Pancreas (tissue), 10 donors: ENCODE measurements around the gene NEMP1. TPM values are rescaled to one million over a fixed set of nuclear protein-coding genes. Genes with fewer than 3 reads are reported as not detected.
A peak's percentile ranks its signal among the peaks of the same experiment; 100 is the strongest.

ENCODE experiments used
- ATAC-seq, 4 donors: fragments of 200-7000 bp; cut with Tn5 transposase; one replicate each; pipeline versions ENCODE4 v1.8.0 to v1.9.1; 2020; ENCODE audit warnings: mild to moderate bottlenecking in 4 of 4, moderate library complexity in 4 of 4
- DNase-seq, 6 donors: peaks; one replicate each; pipeline ENCODE4 v3.0.0-alpha.2; 2020
- FAIRE-seq: peaks from 2 replicates; lab custom pipeline; 2012; peaks lifted over from hg19 to GRCh38; lab: Jason Lieb, UNC
- H3K27ac ChIP-seq, 4 donors: fragments of 200-600 bp; sonication (generic); 1 replicate in 3 of 4; 2 replicates in 1 of 4; pipeline versions ENCODE4 v1.5.0 to v1.8.0; 2020
- H3K27me3 ChIP-seq, 4 donors: fragments of 200-600 bp; one replicate each; pipeline ENCODE4 v1.8.0; 2021
- H3K36me3 ChIP-seq, 3 donors: fragments of 200-600 bp; sonication (generic) in 1 of 3; one replicate each; pipeline versions ENCODE4 v1.5.0 to v1.8.0; 2020 to 2021
- H3K4me1 ChIP-seq, 3 donors: fragments of 200-600 bp; one replicate each; pipeline ENCODE4 v1.8.0; 2021
- H3K4me3 ChIP-seq, 4 donors: fragments of 200-600 bp; sonication (generic) in 2 of 4; one replicate each; pipeline versions ENCODE4 v1.5.0 to v1.8.0; 2020 to 2021
- H3K9me3 ChIP-seq, 4 donors: fragments of 200-600 bp; one replicate each; pipeline ENCODE4 v1.8.0; 2021
- CTCF ChIP-seq, 4 donors: fragments of 200-600 bp; sonication (generic) in 3 of 4; IDR thresholded peaks; one replicate each; pipeline versions ENCODE4 v1.5.0 to v1.8.0; 2021; ENCODE audit warnings: antibody characterized with exemption in 4 of 4
- WGBS, 2 donors: extraction: QIAGEN DNeasy Blood & Tissue Kit; methylation state at CpG; one replicate each; pipeline ENCODE4 v1.1.7; 2013; 5-methylcytosine and 5-hydroxymethylcytosine counted together
- intact Hi-C, 3 donors: fragments of 100-400 bp; cut with DNase I; formaldehyde crosslinking; loops; one replicate each; pipeline versions ENCODE4 v1.11.1 to v1.14.2; 2022
- polyA plus RNA-seq, 2 donors: library from polyadenylated mRNA; stranded (reverse); fragments of 200-250 nt; gene quantifications; one replicate each; pipeline ENCODE4 v1.2.3, GENCODE V29; 2013
- total RNA-seq, 6 donors: library from RNA; stranded (reverse); fragmentation: NEBNext Ultra II Directional in 4 of 6; extraction: Animal tissue kit (Norgen Biotek cat#: 25700) in 4 of 6; gene quantifications; one replicate each; pipeline versions ENCODE4 v1.2.1 to v1.2.4, GENCODE V29; 2021 to 2023
- donor health status: healthy with polysubstance abuse.
- donor health status: DM: no; HTN: no; CAD: no; lungs with moderate emphysema.
- donor health status: DM: no; HTN: no; CAD: no.
- donor health status: control.
- donor health status: control.
- donor health status: Bipolar disorder and iron deficiency.
- donor health status: DM: yes; HTN: yes; CAD: no.
- donor health status: DM: no; HTN: no; CAD: no.
- donor health status: DM: no; HTN: no; CAD: no.
- donor health status: DM: yes; HTN: yes; CAD: no.

Gene NEMP1
- total and polyA plus RNA-seq, 8 donors, result 1.1 to 5.7 (median 3.4) TPM

DNA sequence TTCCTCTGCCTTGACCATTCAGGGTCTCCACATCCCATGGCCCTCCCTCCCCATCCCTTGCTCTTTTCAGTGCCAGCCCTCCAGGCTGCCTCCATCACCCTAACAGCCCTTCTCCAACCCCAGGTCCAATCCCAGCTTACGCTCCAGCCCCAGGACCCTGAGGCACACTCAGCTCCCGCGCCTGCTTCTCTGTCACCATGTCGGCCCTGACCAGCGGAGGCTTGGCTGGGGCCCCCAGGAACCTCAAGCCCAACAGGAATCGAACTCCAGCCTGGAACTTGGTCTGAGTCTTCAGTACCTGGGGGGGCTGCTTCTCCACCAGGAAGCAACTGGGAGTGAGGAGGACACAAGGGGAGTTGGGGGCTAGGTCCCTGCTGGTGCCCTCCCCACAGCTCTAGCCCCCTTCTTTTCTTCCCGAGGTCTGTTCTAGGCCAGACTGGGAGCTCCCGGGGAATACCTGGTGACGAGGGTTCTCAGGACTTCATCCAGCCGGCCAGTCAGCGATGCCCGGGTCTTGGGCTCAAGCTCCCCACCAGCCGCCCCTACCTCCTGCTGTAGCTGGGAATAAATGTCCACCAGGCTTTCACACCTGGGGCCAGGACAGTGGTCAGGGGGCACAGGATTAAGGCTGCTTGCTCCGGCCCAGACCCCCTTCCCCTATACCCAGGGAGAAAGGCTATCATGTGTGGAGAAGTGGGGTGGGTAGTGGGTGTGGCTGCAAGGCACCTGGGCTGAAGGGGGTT lies 26.6 kb upstream of the NEMP1 start:
- TF ChIP-seq CTCF (IDR thresholded peaks at IDR 0.05), result no peak
- Histone ChIP-seq H3K27ac (no peak overlapping the region), H3K27me3 (no peaks in the 10 kb centered on the region), H3K9me3 (no peaks in the 10 kb centered on the region), H3K4me1 (peaks cover 0 to 7% (median 0%) of the 10 kb centered on the region in 3 donors), H3K4me3 (no peak overlapping the region), H3K36me3 (peaks cover 0 to 10% (median 0%) of the 10 kb centered on the region in 3 donors)
- 93 to 95% methylated on average over 13 to 14 of the region's 14 CpGs for WGBS, 2 donors
- FAIRE-seq (no peak), DNase-seq (peak in 1 of 6 donors; percentile 54), ATAC-seq (no peak)
- intact Hi-C loops, result no loop called here

- no peak overlapping the region for H3K27ac ChIP-seq
- no peak overlapping the region for H3K4me3 ChIP-seq
- H3K27me3 ChIP-seq, result no peaks in the 10 kb centered on the region
- H3K36me3 ChIP-seq, result peaks cover 0 to 18% (median 0%) of the 10 kb centered on the region in 3 donors
- no peak for FAIRE-seq
- H3K4me1 ChIP-seq, result peaks cover 0 to 2% (median 0%) of the 10 kb centered on the region in 3 donors
- intact Hi-C loops, result no loop called here
- 94% methylated on average over 12 of the region's 12 CpGs for WGBS, 2 donors
- H3K9me3 ChIP-seq, result no peaks in the 10 kb centered on the region
- no peak for TF ChIP-seq CTCF (IDR thresholded peaks at IDR 0.05)
- no peak for DNase-seq
- no peak for ATAC-seq
These were observed 25.8 kb upstream of the NEMP1 start for GRCh38 chr12:57104292-57104910.

DNA sequence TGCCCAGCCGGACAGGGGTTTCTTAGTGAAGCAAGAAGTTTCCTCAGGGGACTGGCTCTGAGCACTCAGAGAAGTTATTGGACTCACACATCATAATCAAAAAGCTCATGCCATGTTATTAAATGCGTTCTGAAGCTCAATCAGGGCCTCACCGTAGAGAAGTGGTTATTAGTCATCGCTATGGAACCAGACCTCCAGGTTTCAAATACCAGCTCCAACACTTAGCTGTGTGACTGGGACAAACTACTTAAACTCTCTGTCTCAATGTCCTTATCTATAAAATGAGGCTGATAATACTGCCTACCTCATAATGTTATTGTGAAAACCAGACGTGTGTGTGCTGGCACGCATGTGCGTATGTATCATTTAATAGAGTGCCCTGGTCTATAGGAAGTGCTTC lies 25.3 kb upstream of the NEMP1 start:
- Histone ChIP-seq H3K9me3 (no peaks in the 10 kb centered on the region), H3K4me3 (no peak overlapping the region), H3K27ac (no peak overlapping the region), H3K27me3 (no peaks in the 10 kb centered on the region), H3K4me1 (no peaks in the 10 kb centered on the region), H3K36me3 (peaks cover 0 to 23% (median 0%) of the 10 kb centered on the region in 3 donors)
- ATAC-seq (no peak), DNase-seq (no peak), FAIRE-seq (no peak)
- intact Hi-C loops, result no loop called here
- TF ChIP-seq CTCF (IDR thresholded peaks at IDR 0.05), result no peak
- 88 to 89% methylated on average over 7 of the region's 7 CpGs for WGBS, 2 donors

GRCh38 chr12:57101892-57102695 lies 23.5 kb upstream of the NEMP1 start:
- WGBS, 2 donors, result 66 to 72% methylated on average over 15 of the region's 15 CpGs
- ATAC-seq, result peak; percentile 53 to 72 (median 62)
- no peak for DNase-seq
- intact Hi-C loops, result no loop called here
- Histone ChIP-seq H3K4me1 (no peaks in the 10 kb centered on the region), H3K9me3 (no peaks in the 10 kb centered on the region), H3K27ac (no peak overlapping the region), H3K4me3 (no peak overlapping the region), H3K27me3 (no peaks in the 10 kb centered on the region), H3K36me3 (peaks cover 0 to 28% (median 0%) of the 10 kb centered on the region in 3 donors)
- TF ChIP-seq CTCF (IDR thresholded peaks at IDR 0.05), result no peak
- FAIRE-seq, result no peak
